ENCODE results near the gene CDC34.
A peak's percentile ranks its signal among the peaks of the same experiment; 100 is the strongest.

CDC34 gene

GRCh38 chr19:504616-505015 is 26.9 kb upstream of the CDC34 start:
- Histone ChIP-seq H3K27me3 (ENCODE audit: insufficient read depth, low read length, poor library complexity) (no peaks in the 10 kb centered on the region), H3K9ac (ENCODE audit: low read depth, low read length) (no peak overlapping the region), H4K20me1 (ENCODE audit: insufficient read depth, low read length) (peaks cover 7% of the 10 kb centered on the region; the same call in 1 of the 2 replicates), H3K36me3 (ENCODE audit: insufficient read depth, low read length) (peaks cover 3% of the 10 kb centered on the region), H3K27ac (ENCODE audit: low read length) (no peak overlapping the region), H3K9me3 (ENCODE audit: insufficient read depth, low read length, severe bottlenecking) (no peaks in the 10 kb centered on the region), H3K79me2 (ENCODE audit: insufficient read depth, low read length) (peaks cover 18% of the 10 kb centered on the region), H2AFZ (ENCODE audit: low read depth, low read length) (no peak overlapping the region), H3K4me1 (ENCODE audit: insufficient read depth, low read length) (peaks cover 32% of the 10 kb centered on the region), H3K4me2 (ENCODE audit: insufficient read depth, low read length) (no peak overlapping the region), H3K4me3 (ENCODE audit: low read depth in 1 of 2, low read length in 2 of 2) (no peak overlapping the region)
- ATAC-seq (ENCODE audit: insufficient read depth, low read depth) = no peak
- TF ChIP-seq CTCF (IDR thresholded peaks at IDR 0.05; ENCODE audit: borderline replicate concordance, extremely low read depth, low read length, poor library complexity, severe bottlenecking) (no peak), EZH2 (IDR thresholded peaks at IDR 0.05; ENCODE audit: borderline replicate concordance, low read depth, low read length, severe bottlenecking) (no peak)
- no peak for DNase-seq

- H4K20me1 ChIP-seq (ENCODE audit: insufficient read depth, low read length) = peaks cover 11% of the 10 kb centered on the region; the same call in 1 of the 2 replicates
- TF ChIP-seq EZH2 (IDR thresholded peaks at IDR 0.05; ENCODE audit: borderline replicate concordance, low read depth, low read length, severe bottlenecking) (no peak), CTCF (IDR thresholded peaks at IDR 0.05; ENCODE audit: borderline replicate concordance, extremely low read depth, low read length, poor library complexity, severe bottlenecking) (peak; percentile 99)
- peak; percentile 66 for ATAC-seq (ENCODE audit: insufficient read depth, low read depth)
- peak; percentile 94 for DNase-seq
- peaks cover 20% of the 10 kb centered on the region for H3K79me2 ChIP-seq (ENCODE audit: insufficient read depth, low read length)
- no peaks in the 10 kb centered on the region for H3K9me3 ChIP-seq (ENCODE audit: insufficient read depth, low read length, severe bottlenecking)
- peak overlapping the region; percentile 97 for H3K27ac ChIP-seq (ENCODE audit: low read length)
- no peaks in the 10 kb centered on the region for H3K27me3 ChIP-seq (ENCODE audit: insufficient read depth, low read length, poor library complexity)
- peak overlapping the region; percentile 92 for H2AFZ ChIP-seq (ENCODE audit: low read depth, low read length)
- peaks cover 53% of the 10 kb centered on the region for H3K4me1 ChIP-seq (ENCODE audit: insufficient read depth, low read length)
- peak overlapping the region; percentile 74 to 79; a peak in 3 of 4 replicates for H3K4me3 ChIP-seq (ENCODE audit: low read depth in 1 of 2, low read length in 2 of 2)
- peak overlapping the region; percentile 84 for H3K4me2 ChIP-seq (ENCODE audit: insufficient read depth, low read length)
- peak overlapping the region; percentile 89 for H3K9ac ChIP-seq (ENCODE audit: low read depth, low read length)
- H3K36me3 ChIP-seq (ENCODE audit: insufficient read depth, low read length) = peaks cover 5% of the 10 kb centered on the region
These were observed 24.9 kb upstream of the CDC34 start for GRCh38 chr19:506404-507285.

GRCh38 chr19:507286-508203 is 24.0 kb upstream of the CDC34 start, which contains the start of gene TPGS1:
TPGS1 (plus strand) TSS chr19:507497; CDS start chr19:507507, 10 bp downstream.
- H2AFZ ChIP-seq (ENCODE audit: low read depth, low read length) = peak within 1 kb of the TSS; percentile 92
- H3K4me3 ChIP-seq (ENCODE audit: low read depth in 1 of 2, low read length in 2 of 2) = peak within 1 kb of the TSS; percentile 74 to 79
- peaks cover 5% of the 10 kb centered on the region for H3K36me3 ChIP-seq (ENCODE audit: insufficient read depth, low read length)
- DNase-seq = peak; percentile 96
- peaks cover 62% of the 10 kb centered on the region for H3K4me1 ChIP-seq (ENCODE audit: insufficient read depth, low read length)
- H3K9me3 ChIP-seq (ENCODE audit: insufficient read depth, low read length, severe bottlenecking) = no peaks in the 10 kb centered on the region
- H3K9ac ChIP-seq (ENCODE audit: low read depth, low read length) = peak within 1 kb of the TSS; percentile 89
- H4K20me1 ChIP-seq (ENCODE audit: insufficient read depth, low read length) = peaks cover 12% of the 10 kb centered on the region; the same call in 1 of the 2 replicates
- H3K27me3 ChIP-seq (ENCODE audit: insufficient read depth, low read length, poor library complexity) = no peaks in the 10 kb centered on the region
- H3K4me2 ChIP-seq (ENCODE audit: insufficient read depth, low read length) = peak within 1 kb of the TSS; percentile 84
- peaks cover 20% of the 10 kb centered on the region for H3K79me2 ChIP-seq (ENCODE audit: insufficient read depth, low read length)
- no peak for TF ChIP-seq CTCF (IDR thresholded peaks at IDR 0.05; ENCODE audit: borderline replicate concordance, extremely low read depth, low read length, poor library complexity, severe bottlenecking)
- TF ChIP-seq EZH2 (IDR thresholded peaks at IDR 0.05; ENCODE audit: borderline replicate concordance, low read depth, low read length, severe bottlenecking) = no peak
- peak; percentile 64 for ATAC-seq (ENCODE audit: insufficient read depth, low read depth)
- H3K27ac ChIP-seq (ENCODE audit: low read length) = peak within 1 kb of the TSS; percentile 97

Data from DND-41 (cell line).